Astrocyte (in vitro differentiated cells and primary cell): ENCODE results near the gene LTK. TPM values are rescaled to one million over a fixed set of nuclear protein-coding genes. Genes with fewer than 3 reads are reported as not detected.

Experiments used
- DNase-seq: peaks from one replicate; pipeline ENCODE4 v3.0.0-alpha.2; 2010; ENCODE audit warnings: low read depth
- FAIRE-seq: peaks from 2 replicates; lab custom pipeline; 2011; peaks lifted over from hg19 to GRCh38; lab: Jason Lieb, UNC
- H2AFZ ChIP-seq: 2 replicates; pipeline ENCODE4 v1.6.0; 2012; ENCODE audit warnings: low read depth, low read length, inconsistent platforms
- H3K27ac ChIP-seq: 2 replicates; pipeline ENCODE4 v1.5.1; 2011; ENCODE audit warnings: low read depth, low read length, inconsistent platforms
- H3K27me3 ChIP-seq: 2 replicates; pipeline ENCODE4 v1.6.0; 2011; ENCODE audit warnings: low read length, inconsistent platforms; ENCODE audit not compliant: insufficient read depth
- H3K36me3 ChIP-seq: 2 replicates; pipeline ENCODE4 v1.5.1; 2011; ENCODE audit warnings: low read length, inconsistent platforms; ENCODE audit not compliant: insufficient read depth
- H3K4me1 ChIP-seq: 2 replicates; pipeline ENCODE4 v1.5.1; 2011; ENCODE audit warnings: low read length, inconsistent platforms; ENCODE audit not compliant: insufficient read depth
- H3K4me2 ChIP-seq: 2 replicates; pipeline ENCODE4 v1.6.0; 2012; ENCODE audit warnings: low read length, inconsistent platforms
- H3K4me3 ChIP-seq: 2 replicates; pipeline ENCODE4 v1.5.1; 2011; ENCODE audit warnings: low read depth, mild to moderate bottlenecking, low read length, inconsistent platforms; ENCODE audit not compliant: insufficient read depth
- H3K79me2 ChIP-seq: 2 replicates; pipeline ENCODE4 v1.6.0; 2012; ENCODE audit warnings: mild to moderate bottlenecking, low read length, inconsistent platforms; ENCODE audit not compliant: insufficient read depth
- H3K9ac ChIP-seq: 2 replicates; pipeline ENCODE4 v1.6.0; 2012; ENCODE audit warnings: mild to moderate bottlenecking, low read length, inconsistent platforms
- H3K9me3 ChIP-seq: 2 replicates; pipeline ENCODE4 v1.5.1; 2012; ENCODE audit warnings: low read depth, mild to moderate bottlenecking, low read length, inconsistent platforms; ENCODE audit not compliant: insufficient read depth
- H4K20me1 ChIP-seq: 2 replicates; pipeline ENCODE4 v1.6.0; 2012; ENCODE audit warnings: low read length, inconsistent platforms; ENCODE audit not compliant: insufficient read depth
- H3K27ac Mint-ChIP-seq: one replicate; pipeline ENCODE4 v1.8.0; 2021; ENCODE audit warnings: mild to moderate bottlenecking, mixed read lengths; ENCODE audit not compliant: unreplicated experiment
- H3K27me3 Mint-ChIP-seq: one replicate; pipeline ENCODE4 v1.8.0; 2021; ENCODE audit warnings: low read depth, mixed read lengths; ENCODE audit not compliant: unreplicated experiment
- H3K36me3 Mint-ChIP-seq: one replicate; pipeline ENCODE4 v1.8.0; 2021; ENCODE audit warnings: low read depth, mixed read lengths; ENCODE audit not compliant: unreplicated experiment
- H3K4me1 Mint-ChIP-seq: one replicate; pipeline ENCODE4 v1.8.0; 2021; ENCODE audit warnings: low read depth, mixed read lengths; ENCODE audit not compliant: unreplicated experiment
- H3K4me3 Mint-ChIP-seq: one replicate; pipeline ENCODE4 v1.8.0; 2021; ENCODE audit warnings: mild to moderate bottlenecking, moderate library complexity, mixed read lengths; ENCODE audit not compliant: unreplicated experiment
- H3K9me3 Mint-ChIP-seq: one replicate; pipeline ENCODE4 v1.8.0; 2021; ENCODE audit warnings: mild to moderate bottlenecking, mixed read lengths; ENCODE audit not compliant: unreplicated experiment
- CTCF ChIP-seq: IDR thresholded peaks from 2 replicates; pipeline ENCODE4 v1.5.1; 2011; ENCODE audit warnings: low read depth, mild to moderate bottlenecking, inconsistent platforms, low read length, moderate library complexity; ENCODE audit not compliant: insufficient read depth
- EZH2 ChIP-seq: IDR thresholded peaks from 2 replicates; pipeline ENCODE4 v1.6.1; 2012; ENCODE audit warnings: mild to moderate bottlenecking, low read length, inconsistent platforms; ENCODE audit not compliant: insufficient read depth
- total RNA-seq: library from RNA; stranded (reverse); gene quantifications from 2 replicates; pipeline ENCODE4 v1.2.1, GENCODE V29; 2021

Gene LTK
- total RNA-seq, 1 donor from 2014 or later = 0.14 TPM

- Histone ChIP-seq H3K79me2 (no peaks in the 10 kb centered on the region), H4K20me1 (peaks cover 5% of the 10 kb centered on the region), H3K9ac (no peak overlapping the region), H3K36me3 (no peaks in the 10 kb centered on the region), H3K4me3 (no peak overlapping the region), H2AFZ (peak overlapping the region; percentile 26), H3K27ac (no peak overlapping the region), H3K9me3 (no peaks in the 10 kb centered on the region), H3K4me2 (peak overlapping the region; percentile 87), H3K27me3 (peaks cover 60% of the 10 kb centered on the region), H3K4me1 (peaks cover 18% of the 10 kb centered on the region)
- Mint-ChIP-seq H3K4me3 (no peak overlapping the region), H3K4me1 (peaks cover 4% of the 10 kb centered on the region), H3K27me3 (peaks cover 89% of the 10 kb centered on the region), H3K27ac (no peak overlapping the region), H3K36me3 (peaks cover 4% of the 10 kb centered on the region), H3K9me3 (no peaks in the 10 kb centered on the region)
- FAIRE-seq (no peak), DNase-seq (no peak)
- no peak for TF ChIP-seq CTCF
- TF ChIP-seq EZH2 = peak; percentile 48
Observed at GRCh38 chr15:41502795-41503668, 10.6 kb downstream of the LTK start.

- peaks cover 89% of the 10 kb centered on the region for H3K27me3 Mint-ChIP-seq
- FAIRE-seq = no peak
Observed at GRCh38 chr15:41501931-41502794, 11.5 kb downstream of the LTK start.

More at GRCh38 chr15:41501931-41502794, 11.5 kb downstream of the LTK start:
- no peak for TF ChIP-seq CTCF
- TF ChIP-seq EZH2 = peak; percentile 82
- no peaks in the 10 kb centered on the region for H3K9me3 Mint-ChIP-seq
- Histone ChIP-seq H3K36me3 (no peaks in the 10 kb centered on the region), H3K9ac (no peak overlapping the region), H3K4me2 (peak overlapping the region; percentile 87), H3K79me2 (no peaks in the 10 kb centered on the region), H3K27me3 (peaks cover 60% of the 10 kb centered on the region), H3K9me3 (no peaks in the 10 kb centered on the region), H3K4me3 (peak overlapping the region; percentile 23), H4K20me1 (peaks cover 5% of the 10 kb centered on the region), H2AFZ (peak overlapping the region; percentile 26), H3K27ac (no peak overlapping the region), H3K4me1 (peaks cover 18% of the 10 kb centered on the region)
- no peak overlapping the region for H3K27ac Mint-ChIP-seq
- H3K4me1 Mint-ChIP-seq = peaks cover 4% of the 10 kb centered on the region
- DNase-seq = no peak
- peaks cover 4% of the 10 kb centered on the region for H3K36me3 Mint-ChIP-seq
- H3K4me3 Mint-ChIP-seq = no peak overlapping the region
